Fibroblast of skin of left quadriceps (primary cell): ENCODE data around the gene ARPC5L.
A peak's percentile ranks its signal among the peaks of the same experiment; 100 is the strongest.
"Not testable (repeated sequence)": the region's sequence is repeated elsewhere in the genome, so short reads cannot be mapped to it uniquely, and the experiment has no call there.

Experiments
- DNase-seq, 2 experiments: peaks; one replicate each; pipeline ENCODE4 v3.0.0-alpha.2; 2013; ENCODE audit warnings: low read depth in 2 of 2

ARPC5L gene

DNA sequence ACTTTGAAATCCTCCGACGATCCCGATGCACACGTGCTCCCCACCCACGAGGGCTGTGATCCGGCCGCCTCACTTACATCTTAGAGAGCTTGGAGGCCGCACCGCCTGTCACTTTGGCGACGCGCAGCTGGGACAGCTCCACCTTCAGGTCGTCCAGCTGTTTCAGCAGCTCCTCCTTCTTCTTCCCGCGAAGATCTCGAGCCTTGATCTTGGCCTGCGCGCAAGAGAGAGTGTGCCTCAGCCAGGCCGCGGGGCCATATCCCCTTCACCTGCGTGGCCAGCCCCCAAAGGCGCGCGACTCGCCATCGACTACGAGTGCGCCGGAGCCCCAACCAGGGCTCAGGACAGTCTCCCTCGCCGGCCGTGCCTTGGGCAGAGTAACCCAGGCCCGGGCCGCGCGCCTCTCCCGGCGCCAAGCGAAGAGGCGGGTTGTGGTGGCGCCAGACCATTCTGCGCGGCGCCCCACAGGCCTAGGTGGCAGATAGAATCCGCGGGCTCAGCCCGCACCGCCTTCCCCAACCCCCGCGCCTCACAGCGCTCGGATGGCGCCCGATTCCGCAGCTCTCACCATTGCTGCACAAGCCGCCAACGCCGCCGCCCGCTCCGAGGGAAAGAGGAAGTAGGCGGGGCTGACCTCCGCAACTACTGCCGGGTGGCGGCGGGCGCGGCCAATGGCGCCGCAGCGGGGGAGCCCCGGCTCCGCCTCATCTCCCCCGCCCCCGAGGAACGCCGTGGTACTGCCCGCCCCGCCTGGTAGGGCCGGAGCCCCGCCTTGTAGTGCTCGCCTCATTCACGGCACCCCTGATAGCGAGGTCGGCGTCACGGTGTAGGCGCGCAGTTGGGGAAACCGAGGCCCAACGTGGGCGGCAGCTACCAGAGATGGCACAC is at the start of gene ARPC5L, which contains the start of gene RPL35:
TSS of gene ARPC5L (plus strand) at position 789 of the 888 bp plus-strand sequence. CDS start 7,161 bp downstream, outside the sequence.
TSS of gene RPL35 (minus strand) at position 616 of the 888 bp plus-strand sequence. CDS start at position 571, 45 bp downstream.
- DNase-seq, result peak; percentile 83 to 84

DNA sequence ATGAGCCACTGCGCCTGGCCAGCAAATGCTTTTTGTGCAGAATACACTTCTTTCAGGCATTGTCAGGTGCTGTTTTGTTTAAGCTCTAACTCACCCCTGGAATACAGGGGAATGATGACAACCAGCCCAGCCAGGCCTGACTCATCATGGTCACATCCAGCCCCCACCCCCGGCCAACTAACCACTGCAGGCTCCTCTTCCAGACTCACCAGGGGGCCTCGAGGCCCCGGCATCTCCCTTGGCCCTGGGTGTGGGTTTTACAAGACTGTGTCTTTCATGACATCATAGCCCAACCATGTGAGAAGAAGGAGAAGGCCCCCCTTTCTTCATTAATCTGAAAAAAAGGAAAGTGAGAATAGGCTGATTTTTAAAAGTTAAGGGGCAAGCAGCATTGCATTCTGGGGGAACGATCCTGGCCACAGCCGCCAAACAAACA is 49.5 kb upstream of the ARPC5L start:
- peak; percentile 96 for DNase-seq

DNA sequence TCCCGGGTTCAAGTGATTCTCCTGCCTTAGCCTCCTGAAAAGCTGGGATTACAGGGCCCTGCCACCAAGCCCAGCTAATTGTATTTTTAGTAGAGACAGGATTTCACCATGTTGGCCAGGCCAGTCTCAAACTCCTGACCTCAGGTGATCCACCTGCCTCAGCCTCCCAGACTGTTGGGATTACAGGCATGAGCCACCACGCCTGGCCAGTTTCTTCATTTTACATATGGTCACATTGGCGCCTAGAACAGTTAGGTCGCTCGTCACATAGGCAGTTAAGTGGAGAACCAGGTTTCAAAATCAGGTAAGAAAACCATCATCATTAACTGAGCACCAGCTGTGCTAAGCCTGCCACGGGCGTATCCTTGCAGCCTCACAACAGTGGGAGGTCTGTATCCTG is 48.9 kb upstream of the ARPC5L start:
- DNase-seq, result no peak

DNA sequence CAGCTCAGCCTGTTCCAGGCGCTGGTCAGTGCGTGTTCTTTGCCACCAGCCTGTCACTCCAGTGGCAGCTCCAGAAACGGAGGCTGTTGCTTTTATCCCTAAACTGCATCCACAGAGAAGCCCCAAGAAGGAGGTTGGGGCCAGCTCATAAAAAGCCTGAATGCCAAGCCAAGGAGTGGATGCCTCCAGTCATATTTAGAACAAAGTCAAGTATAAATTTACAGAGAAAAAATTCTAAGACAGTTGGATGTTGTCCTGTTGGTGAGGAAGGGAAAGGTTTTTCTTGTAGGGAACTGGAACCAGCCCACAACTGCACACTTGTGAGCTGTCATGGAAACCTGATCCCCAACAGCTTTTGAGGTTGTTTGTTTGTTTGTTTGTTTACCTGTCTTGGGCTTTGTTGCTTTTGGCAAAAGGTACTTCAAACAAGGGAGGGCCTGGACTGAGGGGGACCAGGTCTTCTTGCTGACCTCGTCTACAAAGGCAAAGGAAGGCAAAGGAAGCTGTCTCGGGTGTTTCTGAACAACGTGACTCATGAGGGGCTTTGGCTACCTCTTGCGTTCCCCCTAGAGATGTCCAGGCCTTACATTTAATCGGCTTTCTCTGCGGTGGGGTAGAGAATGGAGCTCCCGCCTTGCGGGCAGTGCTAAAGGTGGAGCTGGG is 48.3 kb upstream of the ARPC5L start:
- DNase-seq, result no peak

DNA sequence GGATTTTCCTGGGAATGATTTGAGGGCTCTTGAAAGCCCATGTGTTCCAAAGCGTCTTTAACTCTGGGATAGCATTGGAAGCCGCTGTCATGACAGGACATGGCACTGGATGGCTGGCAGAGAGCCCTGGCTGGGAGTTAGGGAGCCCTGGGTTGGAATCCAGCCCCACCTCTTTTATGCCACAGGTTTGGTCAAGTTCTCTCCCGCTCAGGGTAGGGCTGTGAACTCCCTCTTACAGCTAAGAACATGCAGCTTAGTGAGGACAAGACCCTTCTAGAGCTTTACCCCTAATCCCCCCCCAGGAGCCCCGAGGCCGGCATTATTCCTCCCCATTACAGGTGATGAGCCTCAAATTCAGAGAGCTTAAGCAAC is 47.8 kb upstream of the ARPC5L start:
- DNase-seq, result no peak

DNA sequence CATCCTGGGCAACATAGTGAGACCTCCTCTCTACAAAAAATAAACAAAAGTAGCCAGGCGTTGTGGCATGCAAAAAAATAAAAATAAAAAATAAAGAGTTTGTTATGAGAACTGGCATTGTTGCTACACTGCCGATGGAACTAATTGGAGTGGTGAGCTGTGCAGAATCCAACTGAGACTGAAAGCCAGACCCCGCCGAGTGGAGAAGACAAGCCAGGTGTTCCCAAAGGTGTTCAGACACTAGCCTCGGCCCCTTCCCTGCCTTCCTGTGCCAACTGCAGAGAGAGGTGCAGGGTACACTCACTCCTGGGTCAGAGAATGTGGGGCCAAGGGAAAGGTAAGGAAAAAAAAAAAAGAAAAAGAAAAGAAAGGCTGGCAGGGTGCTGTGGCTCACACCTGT is 46.3 kb upstream of the ARPC5L start:
- no peak for DNase-seq

DNA sequence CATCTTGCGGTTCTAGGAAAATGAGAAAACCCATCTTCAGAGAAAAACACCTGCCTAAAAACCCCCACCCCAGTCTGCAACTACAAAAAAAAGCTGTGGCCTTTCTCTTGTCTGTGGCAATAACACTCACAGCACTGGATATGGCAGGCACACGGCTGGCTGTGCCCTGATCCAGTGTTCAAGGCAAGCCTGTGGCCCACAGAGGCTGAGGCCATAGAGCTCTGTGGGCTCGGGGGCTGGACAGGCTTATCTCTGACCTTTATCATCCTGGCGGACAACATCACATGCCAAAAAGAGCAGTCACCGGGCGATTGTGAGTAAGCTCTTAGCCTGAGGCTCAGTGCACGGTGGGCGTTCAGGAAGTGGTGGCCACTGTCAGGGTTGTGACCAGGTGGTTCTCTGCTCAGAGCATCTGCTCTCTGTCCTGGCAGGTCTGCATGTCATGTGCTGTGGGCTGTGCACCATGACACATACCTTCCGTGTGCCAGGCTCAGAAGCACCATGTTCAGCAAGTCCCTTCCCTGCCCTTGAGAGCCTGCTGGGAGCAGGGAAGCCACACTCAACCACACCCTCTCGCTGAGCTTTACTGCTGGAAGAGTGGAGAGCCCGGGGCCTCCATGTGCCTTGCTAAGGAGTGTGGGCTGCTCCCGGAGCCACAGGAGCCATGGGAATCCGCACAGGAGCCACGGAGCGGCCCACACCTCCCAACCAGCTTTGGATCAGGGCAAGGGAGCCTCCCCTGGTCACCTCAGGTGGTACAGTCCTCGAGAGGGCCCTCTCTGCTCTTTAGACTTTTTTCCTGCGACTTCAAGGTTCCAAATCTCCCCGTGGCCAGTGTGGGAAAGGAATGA is 43.3 kb upstream of the ARPC5L start:
- DNase-seq, result no peak

DNA sequence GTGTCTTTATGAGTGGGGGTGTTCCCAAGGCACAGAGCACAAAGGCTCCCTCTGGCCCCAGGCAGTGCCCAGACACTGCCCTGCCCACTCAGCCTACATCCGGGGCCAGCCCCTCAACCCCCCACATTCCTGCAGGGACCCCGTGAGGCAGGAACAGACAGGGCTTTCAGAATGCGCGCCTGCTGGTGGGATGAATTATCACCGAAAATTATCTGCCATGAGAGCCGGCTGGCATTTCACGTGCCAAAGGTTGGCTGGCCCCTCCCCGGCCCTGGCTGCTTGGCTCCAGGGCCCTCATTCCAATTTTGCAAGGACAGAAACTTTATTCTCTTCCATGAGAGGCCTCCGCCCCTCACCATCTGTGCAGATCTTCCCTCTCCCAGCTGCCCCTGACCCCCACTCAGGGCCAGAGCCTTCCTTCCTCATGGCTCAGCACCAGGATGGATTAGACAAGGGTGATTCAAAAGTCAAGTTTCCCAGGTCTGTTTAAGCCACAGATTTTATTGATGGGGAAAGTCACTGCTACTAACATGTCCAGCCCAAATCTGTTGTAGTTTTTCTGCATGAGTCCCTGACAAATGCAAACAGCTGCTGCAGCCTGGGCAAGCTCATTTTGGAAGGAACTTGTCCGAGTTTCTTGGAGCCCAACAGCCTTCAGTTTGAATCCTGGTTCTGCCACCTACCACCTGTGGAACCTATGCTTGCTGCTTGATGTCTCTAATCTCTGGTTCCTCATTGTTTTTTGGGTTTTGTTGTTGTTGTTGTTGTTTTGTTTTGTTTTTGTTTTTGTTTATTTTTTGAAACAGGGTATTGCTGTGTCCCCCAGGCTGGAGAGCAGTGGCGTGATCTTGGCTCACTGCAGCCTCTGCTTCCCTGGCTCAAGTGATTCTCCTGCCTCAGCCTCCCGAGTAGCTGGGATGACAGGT is 41.0 kb upstream of the ARPC5L start:
- no peak for DNase-seq

DNA sequence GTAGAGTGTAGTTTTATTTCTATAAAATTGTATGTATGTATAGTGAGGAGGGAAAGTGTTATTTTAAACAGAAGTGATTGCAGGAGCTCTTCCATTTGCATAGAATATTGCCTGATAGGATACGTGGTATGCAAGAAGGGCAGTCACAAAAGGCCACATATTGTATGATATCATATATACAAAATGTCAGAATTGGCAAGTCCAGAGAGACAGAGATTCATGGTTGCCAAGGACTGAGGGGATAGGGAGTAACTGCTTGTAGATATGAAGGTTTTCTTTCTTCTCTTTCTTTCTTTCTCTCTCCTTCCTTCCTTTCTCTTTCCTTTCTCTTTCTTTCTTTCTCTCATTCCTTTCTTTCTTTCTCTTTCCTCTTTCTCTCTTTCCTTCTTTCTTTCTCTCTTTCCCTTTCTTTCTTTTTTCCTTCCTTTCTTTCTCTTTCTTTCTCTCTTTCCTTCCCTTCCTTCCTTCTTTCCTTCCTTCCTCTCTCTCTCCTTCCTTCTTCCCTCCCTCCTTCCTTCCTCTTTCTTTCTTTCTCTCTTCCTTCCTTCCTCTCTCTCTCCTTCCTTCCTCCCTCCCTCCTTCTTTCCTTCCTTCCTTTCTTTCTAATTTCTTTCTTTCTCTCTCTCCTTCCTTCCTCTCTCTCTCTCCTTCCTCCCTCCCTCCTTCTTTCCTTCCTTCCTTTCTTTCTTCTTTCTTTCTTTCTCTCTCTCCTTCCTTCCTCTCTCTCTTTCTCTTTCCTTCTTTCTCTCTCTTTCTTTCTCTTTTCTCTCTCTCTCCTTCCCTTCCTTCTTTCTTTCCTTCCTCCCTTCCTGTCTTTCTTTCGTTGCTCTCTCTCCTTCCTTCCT is 33.2 kb upstream of the ARPC5L start:
- no peak for DNase-seq

DNA sequence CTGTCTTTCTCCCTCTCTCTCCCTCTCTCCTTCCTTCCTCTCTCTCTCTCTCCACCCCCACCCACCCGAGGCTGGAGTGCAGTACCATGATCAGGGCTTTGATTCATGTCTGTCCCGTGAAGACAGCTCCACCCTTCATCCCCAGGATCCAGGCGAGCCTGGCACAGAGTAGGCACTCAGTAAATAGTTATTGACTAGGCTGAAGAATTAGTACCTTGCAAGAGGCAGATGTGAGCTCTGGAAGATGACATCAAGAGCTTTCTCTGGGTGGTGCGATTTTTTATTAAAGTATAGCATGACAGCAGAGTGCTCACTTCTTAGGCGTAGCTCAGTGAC is 32.6 kb upstream of the ARPC5L start:
- no peak for DNase-seq

DNA sequence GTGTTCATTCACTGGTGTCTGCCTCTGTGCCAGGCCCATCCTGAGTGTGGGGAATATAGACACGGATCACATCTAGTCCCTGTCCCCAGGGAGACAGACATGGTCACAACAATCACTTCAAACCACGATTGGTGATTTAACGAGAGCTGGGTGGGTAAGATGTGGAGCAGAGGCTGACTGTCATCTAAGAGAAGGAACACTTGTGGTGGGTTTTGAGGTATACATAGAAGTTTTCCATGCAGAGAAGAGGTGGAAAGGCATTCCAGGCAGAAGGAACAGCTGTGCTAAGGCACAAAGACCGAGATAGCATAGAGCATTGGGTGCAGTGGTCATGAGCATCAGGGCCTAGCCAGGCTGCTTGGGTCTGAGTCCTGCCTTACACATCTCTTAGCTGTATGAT is 31.3 kb upstream of the ARPC5L start:
- DNase-seq, result no peak

DNA sequence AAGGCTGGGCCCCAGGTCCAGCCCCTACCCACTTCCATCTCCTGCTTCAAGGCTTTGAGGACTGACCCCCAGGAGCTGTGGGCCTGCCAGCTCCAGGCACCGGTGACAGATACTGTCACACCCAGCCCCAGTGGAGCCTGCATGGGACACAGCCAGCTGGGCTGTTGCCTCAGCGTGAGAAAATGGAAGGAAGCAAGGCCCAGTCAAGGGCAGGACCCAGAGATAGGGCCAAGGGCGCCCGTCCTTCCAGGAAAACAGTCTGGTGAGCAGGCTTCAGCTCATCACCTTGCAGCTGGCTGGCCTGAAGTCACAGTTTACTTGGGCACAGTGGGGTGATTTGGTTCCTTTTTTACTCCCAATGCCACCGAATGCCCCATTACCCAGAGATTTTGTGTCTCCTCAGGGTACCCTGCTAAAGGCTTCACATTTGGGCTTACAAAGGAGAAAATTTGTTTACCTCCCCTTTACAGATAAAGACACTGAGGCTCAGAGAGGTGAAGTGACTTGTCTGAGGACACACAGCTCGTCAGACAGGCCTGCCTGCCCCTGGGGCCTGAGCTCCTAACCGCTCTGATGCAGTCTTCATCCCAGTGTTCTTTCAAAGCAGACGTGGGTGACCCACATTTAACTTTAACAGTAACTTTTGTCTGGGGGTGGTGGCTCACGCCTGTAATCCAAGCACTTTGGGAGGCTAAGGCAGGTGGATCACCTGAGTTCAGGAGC is 30.1 kb upstream of the ARPC5L start:
- no peak for DNase-seq

DNA sequence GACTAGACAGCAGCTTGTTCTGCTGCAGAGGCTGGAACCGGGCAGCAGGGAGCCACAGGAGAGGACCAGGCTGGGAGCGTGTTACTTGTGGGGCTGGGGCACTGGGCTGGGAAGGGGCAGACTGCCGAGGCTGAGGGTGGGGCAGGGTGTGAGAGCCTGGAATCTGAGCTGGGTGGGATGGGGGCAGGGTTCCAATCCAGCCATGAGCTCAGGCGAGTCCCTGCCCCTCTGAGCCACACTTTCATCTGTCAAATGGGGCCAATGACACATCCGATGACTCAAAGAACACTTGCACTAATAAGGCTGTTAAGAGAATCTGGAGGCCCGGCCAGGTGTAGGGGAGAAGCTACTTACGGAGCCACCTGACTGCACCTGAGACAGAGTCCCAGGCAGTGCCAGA is 27.3 kb upstream of the ARPC5L start:
- no peak for DNase-seq

DNA sequence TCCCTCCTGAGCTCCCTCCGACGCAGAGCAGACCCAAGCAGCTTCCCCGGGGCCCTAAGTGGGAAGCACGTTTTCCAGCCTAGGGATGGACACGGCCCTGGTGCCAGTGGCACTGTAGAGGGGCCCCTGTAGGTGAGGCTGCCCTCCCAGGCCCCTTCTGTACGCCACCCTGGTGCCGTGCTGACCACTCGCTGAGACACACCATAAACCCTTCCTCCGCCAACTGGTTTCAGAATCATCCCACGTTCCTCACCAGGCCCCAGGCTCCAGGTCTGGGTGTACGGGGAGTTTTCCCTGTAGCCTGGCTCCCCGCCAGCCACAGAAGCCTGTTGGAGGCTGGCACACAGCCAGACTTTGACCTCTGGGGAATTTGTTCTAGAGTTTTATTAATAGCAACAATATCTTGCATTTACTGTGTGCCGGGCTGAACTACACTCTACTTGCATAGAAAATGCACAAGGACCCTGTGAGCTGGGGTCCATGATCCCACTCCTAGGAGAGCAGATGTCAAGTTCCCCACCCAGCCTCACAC is 26.8 kb upstream of the ARPC5L start:
- DNase-seq, result peak; percentile 56 to 71

DNA sequence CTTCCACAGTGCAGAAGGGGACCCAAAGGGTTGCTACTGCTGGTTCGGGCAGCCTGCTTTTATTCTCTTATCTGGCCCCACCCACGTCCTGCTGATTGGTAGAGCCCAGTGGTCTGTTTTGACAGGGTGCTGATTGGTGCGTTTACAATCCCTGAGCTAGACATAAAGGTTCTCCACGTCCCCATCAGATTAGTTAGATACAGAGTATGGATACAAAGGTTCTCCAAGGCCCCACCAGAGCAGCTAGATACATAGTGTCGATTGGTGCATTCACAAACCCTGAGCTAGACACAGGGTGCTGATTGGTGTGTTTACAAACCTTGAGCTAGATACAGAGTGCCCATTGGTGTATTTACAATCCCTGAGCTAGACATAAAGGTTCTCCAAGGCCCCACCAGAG is 23.8 kb upstream of the ARPC5L start:
- not testable (repeated sequence) for DNase-seq

DNA sequence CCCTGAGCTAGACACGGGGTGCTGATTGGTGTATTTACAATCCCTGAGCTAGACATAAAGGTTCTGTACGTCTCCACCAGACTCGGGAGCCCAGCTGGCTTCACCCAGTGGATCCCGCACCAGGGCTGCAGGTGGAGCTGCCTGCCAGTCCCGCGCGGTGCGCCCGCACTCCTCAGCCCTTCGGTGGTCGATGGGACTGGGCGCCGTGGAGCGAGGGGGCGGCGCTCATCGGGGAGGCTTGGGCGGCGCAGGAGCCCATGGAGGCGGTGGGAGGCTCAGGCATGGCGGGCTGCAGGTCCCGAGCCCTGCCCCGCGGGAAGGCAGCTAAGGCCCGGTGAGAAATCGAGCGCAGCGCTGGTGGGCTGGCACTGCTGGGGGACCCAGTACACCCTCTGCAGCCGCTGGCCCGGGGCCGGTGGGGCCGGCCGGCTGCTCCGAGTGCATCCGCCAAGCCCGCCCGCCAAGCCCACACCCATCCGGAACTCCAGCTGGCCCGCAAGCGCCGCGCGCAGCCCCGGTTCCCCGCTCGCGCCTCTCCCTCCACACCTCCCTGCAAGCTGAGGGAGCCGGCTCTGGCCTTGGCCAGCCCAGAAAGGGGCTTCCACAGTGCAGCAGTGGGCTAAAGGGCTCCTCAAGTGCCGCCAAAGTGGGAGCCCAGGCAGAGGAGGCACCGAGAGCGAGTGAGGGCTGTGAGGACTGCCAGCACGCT is 23.2 kb upstream of the ARPC5L start:
- not testable (repeated sequence) for DNase-seq

DNA sequence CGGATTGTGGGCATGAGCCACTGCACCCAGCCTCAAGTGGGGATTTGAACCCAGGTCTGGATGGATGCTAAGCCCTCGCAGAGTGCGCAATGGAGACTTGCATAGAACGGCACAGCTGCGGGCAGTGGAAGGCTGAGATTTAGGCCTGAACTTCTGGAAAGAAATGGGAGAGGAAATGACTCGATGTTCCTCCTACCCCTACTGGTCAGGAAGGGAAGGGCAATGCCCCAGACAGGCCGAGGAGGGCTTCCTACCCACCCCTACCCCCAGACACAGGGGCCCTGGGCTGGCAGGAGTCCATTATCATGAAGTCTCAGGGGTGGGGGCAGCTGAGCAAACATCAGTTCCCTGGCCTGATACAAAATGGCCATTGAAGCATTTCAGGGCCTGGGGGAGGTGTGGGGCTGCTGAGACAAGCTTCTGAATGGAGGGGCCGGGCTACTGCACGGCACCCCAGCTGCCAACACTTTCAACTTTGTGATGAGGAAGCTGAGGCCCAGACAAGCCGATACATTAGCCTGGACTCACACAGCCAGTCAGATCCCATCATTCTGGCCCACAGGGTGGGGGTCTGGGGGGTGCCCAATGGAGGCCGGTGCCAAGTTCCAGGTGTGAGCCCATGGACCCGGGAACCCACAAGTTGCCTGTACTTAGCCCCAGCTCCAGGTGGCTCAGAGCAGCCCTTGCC is 22.2 kb upstream of the ARPC5L start:
- no peak for DNase-seq

DNA sequence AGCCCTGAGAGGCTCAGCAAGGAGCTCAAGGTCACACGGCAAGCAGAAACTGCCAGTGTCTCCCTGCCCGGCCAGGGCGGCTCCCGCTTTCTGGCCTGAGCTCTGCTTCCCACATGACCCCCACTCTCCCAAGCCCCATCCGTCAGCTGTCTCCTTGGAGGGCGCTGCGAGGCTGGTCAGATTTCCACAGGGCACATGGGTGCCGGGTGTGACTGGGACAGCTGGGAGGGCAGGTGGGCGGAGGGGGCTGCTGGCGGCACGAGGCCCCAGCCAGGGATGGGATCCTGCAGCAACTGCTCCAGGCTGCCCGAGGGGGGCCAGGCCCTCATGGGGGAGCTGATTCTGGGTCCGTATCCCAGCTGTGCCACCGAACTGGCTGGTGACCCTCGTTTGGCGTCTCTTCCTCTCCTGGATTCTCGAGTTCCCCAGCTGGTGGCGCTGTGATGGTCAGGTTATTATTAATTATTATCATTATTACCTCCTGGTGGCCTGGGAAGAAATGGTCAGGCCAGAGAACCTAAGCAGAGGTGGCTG is 21.6 kb upstream of the ARPC5L start:
- no peak for DNase-seq
